IMR-90 (cell line): Measurements from ENCODE around the gene SNAPC1.

ENCODE experiments used
- CEBPB ChIP-seq: IDR thresholded peaks from 2 replicates; pipeline ENCODE4 v1.6.1; 2012; ENCODE audit warnings: low read depth, low read length, improper control_type of control experiment
- CTCF ChIP-seq: conservative IDR thresholded peaks from 2 replicates; pipeline ENCODE4 v1.5.1; 2012; ENCODE audit warnings: mild to moderate bottlenecking, low read depth, low read length, improper control_type of control experiment
- ELK1 ChIP-seq: fragments of 150-350 bp; IDR thresholded peaks from 2 replicates; pipeline ENCODE4 v1.6.1; 2016; ENCODE audit warnings: low read depth, mild to moderate bottlenecking, low read length, moderate library complexity, borderline replicate concordance
- FOS ChIP-seq: fragments of 150-350 bp; IDR thresholded peaks from 2 replicates; pipeline ENCODE4 v1.6.1; 2016; ENCODE audit warnings: low read depth, low read length
- MXI1 ChIP-seq: IDR thresholded peaks from 2 replicates; pipeline ENCODE4 v1.6.1; 2012; ENCODE audit warnings: low read depth, mild to moderate bottlenecking, low read length, moderate library complexity, borderline replicate concordance
- POLR2A ChIP-seq: IDR thresholded peaks from 2 replicates; pipeline ENCODE4 v1.6.1; 2012; ENCODE audit warnings: mild to moderate bottlenecking, low read depth, low read length
- RCOR1 ChIP-seq: IDR thresholded peaks from 2 replicates; pipeline ENCODE4 v1.6.1; 2012; ENCODE audit warnings: mild to moderate bottlenecking, low read length, improper control_type of control experiment; ENCODE audit not compliant: insufficient replicate concordance
- SMC3 ChIP-seq: fragments of 150-350 bp; IDR thresholded peaks from 2 replicates; pipeline ENCODE4 v1.6.1; 2016; ENCODE audit warnings: low read depth, mild to moderate bottlenecking, antibody characterized with exemption, low read length, moderate library complexity

- TF ChIP-seq CTCF (no peak), POLR2A (no peak), SMC3 (no peak), FOS (no peak), CEBPB (no peak), RCOR1 (no peak), ELK1 (no peak), MXI1 (no peak)
Measured at GRCh38 chr14:61719344-61720293, 42.6 kb upstream of the SNAPC1 start.
